NB4 (cell line): ENCODE measurements around the gene TSPAN18.

Experiments used
- DNase-seq: peaks from one replicate; pipeline ENCODE4 v3.0.0; 2010; ENCODE audit warnings: low read depth
- H3K4me3 ChIP-seq: one replicate; pipeline ENCODE4 v1.5.1; 2011; ENCODE audit warnings: mild to moderate bottlenecking, low read depth, low read length, moderate library complexity
- CTCF ChIP-seq: IDR thresholded peaks from one replicate; pipeline ENCODE4 v1.5.1; 2012; ENCODE audit warnings: low read depth, low read length
- MAX ChIP-seq: IDR thresholded peaks from 2 replicates; pipeline ENCODE4 v1.6.1; 2011; ENCODE audit warnings: low read depth, low read length
- MYC ChIP-seq: IDR thresholded peaks from 2 replicates; pipeline ENCODE4 v1.6.1; 2011; ENCODE audit warnings: low read depth, low read length
- POLR2A ChIP-seq: IDR thresholded peaks from 2 replicates; pipeline ENCODE4 v1.6.1; 2011; ENCODE audit warnings: mild to moderate bottlenecking; ENCODE audit not compliant: insufficient read length; ENCODE audit errors: extremely low read depth

Gene TSPAN18

GRCh38 chr11:44857490-44858090, 130.8 kb downstream of the TSPAN18 start:
- DNase-seq, result no peak
- no peak for TF ChIP-seq MYC
- TF ChIP-seq MAX, result no peak
- TF ChIP-seq CTCF, result no peak
- TF ChIP-seq POLR2A, result no peak
- no peak overlapping the region for H3K4me3 ChIP-seq

GRCh38 chr11:44858796-44859527, 132.2 kb downstream of the TSPAN18 start:
- peak; percentile 31 for DNase-seq
- no peak for TF ChIP-seq MAX
- TF ChIP-seq POLR2A, result no peak
- TF ChIP-seq MYC, result no peak
- no peak for TF ChIP-seq CTCF
- no peak overlapping the region for H3K4me3 ChIP-seq

- DNase-seq, result no peak
- H3K4me3 ChIP-seq, result no peak overlapping the region
- no peak for TF ChIP-seq CTCF
- no peak for TF ChIP-seq POLR2A
- TF ChIP-seq MAX, result no peak
- no peak for TF ChIP-seq MYC
Measured at GRCh38 chr11:44859528-44859925, 132.8 kb downstream of the TSPAN18 start.

- H3K4me3 ChIP-seq, result no peak overlapping the region
- no peak for DNase-seq
- TF ChIP-seq MYC (no peak), CTCF (no peak), MAX (no peak), POLR2A (no peak)
Measured at GRCh38 chr11:44860346-44860745, 133.6 kb downstream of the TSPAN18 start.

GRCh38 chr11:44861849-44862557, 135.2 kb downstream of the TSPAN18 start:
- no peak overlapping the region for H3K4me3 ChIP-seq
- TF ChIP-seq POLR2A, result no peak
- no peak; the same call in none of the 2 replicates for TF ChIP-seq MAX
- peak; percentile 86 for TF ChIP-seq MYC
- DNase-seq, result peak; percentile 98

GRCh38 chr11:44862558-44863101, 135.9 kb downstream of the TSPAN18 start:
- H3K4me3 ChIP-seq, result no peak overlapping the region
- TF ChIP-seq CTCF (no peak), MAX (no peak), POLR2A (no peak), MYC (no peak)
- DNase-seq, result no peak
